Chondrocyte (in vitro differentiated cells): ENCODE results near the gene SLIT3. TPM values are rescaled to one million over a fixed set of nuclear protein-coding genes. Genes with fewer than 3 reads are reported as not detected.

Experiments used
- DNase-seq: peaks from one replicate; pipeline ENCODE4 v3.0.0; 2021; ENCODE audit warnings: mixed read lengths, low spot score
- H3K27ac Mint-ChIP-seq: one replicate; pipeline ENCODE4 v1.8.0; 2021; ENCODE audit warnings: mild to moderate bottlenecking, moderate library complexity, mixed read lengths; ENCODE audit not compliant: unreplicated experiment
- H3K27me3 Mint-ChIP-seq: 2 replicates; pipeline ENCODE4 v1.8.0; 2021; ENCODE audit warnings: low read depth, mixed read lengths
- H3K36me3 Mint-ChIP-seq: 2 replicates; pipeline ENCODE4 v1.8.0; 2021; ENCODE audit warnings: low read depth, mixed read lengths
- H3K4me1 Mint-ChIP-seq: 2 replicates; pipeline ENCODE4 v1.8.0; 2021; ENCODE audit warnings: low read depth, mild to moderate bottlenecking, mixed read lengths
- H3K4me3 Mint-ChIP-seq: one replicate; pipeline ENCODE4 v1.8.0; 2021; ENCODE audit warnings: mild to moderate bottlenecking, moderate library complexity, mixed read lengths; ENCODE audit not compliant: unreplicated experiment
- H3K9me3 Mint-ChIP-seq: 2 replicates; pipeline ENCODE4 v1.8.0; 2021; ENCODE audit warnings: low read depth, mixed read lengths
- total RNA-seq: library from RNA; stranded (reverse); gene quantifications from 3 replicates; pipeline ENCODE4 v1.2.1, GENCODE V29; 2021
- TF ChIP-seq, protein P1 (sequence below): fragments of 200-600 bp; sonication (generic); IDR thresholded peaks from 2 replicates; pipeline ENCODE4 v1.5.0; 2021; ENCODE audit warnings: antibody characterized with exemption, mild to moderate bottlenecking, moderate library complexity

The SLIT3 gene
- total RNA-seq, 1 donor from 2014 or later: 116 TPM

DNA sequence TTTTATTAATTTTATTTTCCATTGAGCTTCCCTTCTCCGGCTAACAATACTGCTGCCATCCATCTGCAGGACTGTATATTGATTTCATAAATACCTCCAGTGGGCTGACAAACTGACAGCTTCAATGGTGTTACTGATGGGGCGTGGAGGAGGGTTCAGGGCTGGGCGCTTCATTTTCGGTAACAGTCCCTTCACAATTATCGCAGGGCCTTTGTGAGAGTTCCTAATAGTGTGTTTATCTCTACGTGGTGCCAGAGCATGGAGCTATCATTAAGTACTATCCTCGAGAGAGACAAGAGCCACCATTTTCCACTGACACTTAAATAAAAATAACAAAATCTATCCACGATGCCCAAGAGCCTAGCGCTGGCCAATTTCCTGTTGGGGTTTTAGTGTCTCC lies 414.8 kb downstream of the SLIT3 start:
- TF ChIP-seq, protein P1, sequence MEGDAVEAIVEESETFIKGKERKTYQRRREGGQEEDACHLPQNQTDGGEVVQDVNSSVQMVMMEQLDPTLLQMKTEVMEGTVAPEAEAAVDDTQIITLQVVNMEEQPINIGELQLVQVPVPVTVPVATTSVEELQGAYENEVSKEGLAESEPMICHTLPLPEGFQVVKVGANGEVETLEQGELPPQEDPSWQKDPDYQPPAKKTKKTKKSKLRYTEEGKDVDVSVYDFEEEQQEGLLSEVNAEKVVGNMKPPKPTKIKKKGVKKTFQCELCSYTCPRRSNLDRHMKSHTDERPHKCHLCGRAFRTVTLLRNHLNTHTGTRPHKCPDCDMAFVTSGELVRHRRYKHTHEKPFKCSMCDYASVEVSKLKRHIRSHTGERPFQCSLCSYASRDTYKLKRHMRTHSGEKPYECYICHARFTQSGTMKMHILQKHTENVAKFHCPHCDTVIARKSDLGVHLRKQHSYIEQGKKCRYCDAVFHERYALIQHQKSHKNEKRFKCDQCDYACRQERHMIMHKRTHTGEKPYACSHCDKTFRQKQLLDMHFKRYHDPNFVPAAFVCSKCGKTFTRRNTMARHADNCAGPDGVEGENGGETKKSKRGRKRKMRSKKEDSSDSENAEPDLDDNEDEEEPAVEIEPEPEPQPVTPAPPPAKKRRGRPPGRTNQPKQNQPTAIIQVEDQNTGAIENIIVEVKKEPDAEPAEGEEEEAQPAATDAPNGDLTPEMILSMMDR: no peak
- peaks cover 14% of the 10 kb centered on the region for H3K4me1 Mint-ChIP-seq
- no peak overlapping the region for H3K4me3 Mint-ChIP-seq
- H3K27me3 Mint-ChIP-seq: no peaks in the 10 kb centered on the region
- H3K27ac Mint-ChIP-seq: no peak overlapping the region
- no peak for DNase-seq
- peaks cover 1% of the 10 kb centered on the region for H3K36me3 Mint-ChIP-seq
- H3K9me3 Mint-ChIP-seq: no peaks in the 10 kb centered on the region

DNA sequence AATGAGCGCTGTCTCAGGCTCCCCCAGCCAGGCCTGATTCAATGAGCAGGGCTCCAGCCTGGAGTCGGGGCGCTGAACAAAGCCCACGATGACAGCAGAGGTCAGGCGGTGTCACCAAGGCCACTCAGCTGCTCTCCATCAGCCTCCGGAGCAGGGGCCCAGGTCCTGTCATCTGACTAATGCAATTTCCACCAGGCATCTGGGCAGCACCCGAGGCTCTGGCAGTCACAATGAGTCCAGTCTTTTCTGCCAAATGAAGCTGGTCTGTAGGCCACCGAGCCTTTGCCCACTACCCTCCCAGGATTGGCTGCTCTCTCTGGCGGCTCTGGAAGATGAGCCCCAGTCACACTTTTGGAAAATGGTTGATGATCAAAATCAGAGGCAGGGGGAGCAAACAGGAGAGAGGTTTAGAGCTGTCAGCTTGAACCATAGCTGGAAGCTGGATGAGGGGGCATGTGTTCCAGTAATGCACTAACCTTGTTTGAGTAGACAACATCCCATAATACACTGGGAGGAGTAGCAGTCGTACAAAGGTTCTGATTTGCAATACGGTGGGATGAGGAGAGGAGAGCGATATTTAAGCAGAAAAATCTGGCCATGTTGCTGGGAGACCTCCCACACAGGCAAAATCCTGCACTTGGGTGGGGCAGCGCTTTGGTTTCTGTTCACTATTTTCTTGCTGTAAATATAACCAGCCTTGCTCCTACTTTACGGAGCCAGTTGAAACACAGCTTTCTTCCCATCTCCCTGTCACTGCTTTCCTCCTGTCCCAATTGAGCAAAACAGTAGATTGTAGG lies 415.4 kb downstream of the SLIT3 start:
- Mint-ChIP-seq H3K4me3 (no peak overlapping the region), H3K4me1 (peaks cover 14% of the 10 kb centered on the region), H3K27ac (no peak overlapping the region), H3K27me3 (no peaks in the 10 kb centered on the region), H3K9me3 (no peaks in the 10 kb centered on the region), H3K36me3 (peaks cover 1% of the 10 kb centered on the region)
- TF ChIP-seq, protein P1: no peak
- no peak for DNase-seq

DNA sequence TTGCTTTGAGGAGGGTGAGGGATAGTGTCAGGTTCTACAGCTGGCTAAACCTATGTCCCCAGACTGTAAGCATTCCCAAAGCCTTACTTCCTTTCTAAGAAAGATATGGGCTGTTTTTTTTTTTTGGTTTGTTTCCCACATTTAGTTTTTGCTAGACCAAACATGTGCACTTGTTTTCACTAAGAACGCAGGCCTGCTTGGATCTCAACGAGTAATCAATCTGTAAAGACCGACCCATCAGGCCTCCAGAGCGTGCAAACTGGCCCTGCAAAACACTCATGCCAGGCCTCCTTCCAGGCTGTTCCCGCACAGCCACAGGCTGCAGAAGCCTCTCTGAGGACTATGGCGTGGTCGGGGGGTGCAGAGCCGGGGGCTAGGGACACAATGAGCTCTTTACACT lies 416.9 kb downstream of the SLIT3 start:
- H3K9me3 Mint-ChIP-seq: no peaks in the 10 kb centered on the region
- peaks cover 3% of the 10 kb centered on the region for H3K36me3 Mint-ChIP-seq
- no peak overlapping the region for H3K27ac Mint-ChIP-seq
- TF ChIP-seq, protein P1: no peak
- DNase-seq: no peak
- H3K4me3 Mint-ChIP-seq: no peak overlapping the region
- no peaks in the 10 kb centered on the region for H3K27me3 Mint-ChIP-seq
- H3K4me1 Mint-ChIP-seq: peaks cover 29% of the 10 kb centered on the region

DNA sequence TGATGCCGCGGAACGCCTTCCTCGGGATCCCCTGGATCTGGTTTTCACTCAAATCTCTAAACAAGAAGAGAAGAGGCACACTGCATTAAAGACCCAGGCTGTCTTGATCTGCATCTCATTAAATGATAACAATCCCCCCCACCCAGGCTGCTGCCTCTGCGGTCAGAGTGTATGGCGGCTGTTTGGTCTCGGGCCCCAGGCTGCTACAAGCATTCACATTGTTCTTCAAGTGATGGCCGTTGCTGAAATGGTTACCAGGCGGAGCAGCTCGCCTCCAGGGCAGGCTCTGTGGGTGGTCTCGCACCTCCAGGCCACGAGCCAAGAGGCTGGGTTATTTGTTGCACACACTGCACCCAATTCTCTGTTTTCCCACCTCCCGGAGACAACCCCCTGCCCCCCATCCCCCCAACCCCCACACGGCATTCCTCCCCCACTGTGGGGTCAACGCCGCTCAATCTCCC lies 417.6 kb downstream of the SLIT3 start:
- no peak for DNase-seq
- TF ChIP-seq, protein P1: no peak
- Mint-ChIP-seq H3K36me3 (peaks cover 3% of the 10 kb centered on the region), H3K27me3 (no peaks in the 10 kb centered on the region), H3K27ac (no peak overlapping the region), H3K4me3 (no peak overlapping the region), H3K9me3 (no peaks in the 10 kb centered on the region), H3K4me1 (peaks cover 29% of the 10 kb centered on the region)

DNA sequence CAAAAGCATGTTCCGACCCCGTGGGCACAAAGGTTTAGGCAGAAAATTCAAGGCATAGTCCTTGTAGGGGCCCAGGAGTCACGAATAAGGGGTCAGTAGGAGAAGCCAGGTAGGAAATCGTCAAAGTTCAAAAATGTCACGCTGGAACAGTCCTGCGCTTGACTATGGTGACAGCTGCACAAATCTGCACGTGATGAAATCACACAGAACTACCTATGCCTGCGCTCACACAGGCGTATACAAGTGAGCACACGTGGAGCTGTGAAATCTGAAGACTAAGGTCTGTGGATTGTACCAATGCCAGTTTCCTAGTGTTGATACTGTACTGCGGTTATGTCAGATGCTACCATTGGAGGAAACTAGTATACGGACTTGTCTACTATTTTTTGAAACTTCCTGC lies 418.7 kb downstream of the SLIT3 start:
- no peak for DNase-seq
- Mint-ChIP-seq H3K4me3 (no peak overlapping the region), H3K4me1 (peaks cover 29% of the 10 kb centered on the region), H3K36me3 (peaks cover 3% of the 10 kb centered on the region), H3K27me3 (no peaks in the 10 kb centered on the region), H3K9me3 (no peaks in the 10 kb centered on the region), H3K27ac (no peak overlapping the region)
- TF ChIP-seq, protein P1: no peak
